ENCODE data around the gene TIMP2.
"Not testable (repeated sequence)": the region's sequence is repeated elsewhere in the genome, so short reads cannot be mapped to it uniquely, and the experiment has no call there.

TIMP2 gene

DNA sequence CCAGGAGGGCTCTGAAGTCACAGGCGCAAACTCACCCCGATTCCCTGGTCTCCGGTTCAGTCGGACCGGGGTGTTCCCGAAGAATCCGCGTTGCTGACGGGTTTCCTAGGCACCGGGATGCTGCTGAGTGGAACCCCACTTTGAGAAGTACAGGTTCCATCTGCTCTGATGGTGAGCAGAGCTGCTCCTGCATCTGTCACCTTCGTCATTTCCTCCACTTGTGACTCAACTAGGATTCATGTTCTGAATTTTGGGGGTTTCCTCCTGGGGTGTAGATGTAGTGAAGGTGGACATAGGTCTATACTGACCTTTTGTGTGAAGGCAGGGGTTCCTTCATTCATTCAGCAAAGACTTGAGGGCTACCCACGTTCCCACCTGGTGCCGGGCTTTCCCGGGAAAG, 29.5 kb upstream of the TIMP2 start:
- DNase-seq = no peak

DNA sequence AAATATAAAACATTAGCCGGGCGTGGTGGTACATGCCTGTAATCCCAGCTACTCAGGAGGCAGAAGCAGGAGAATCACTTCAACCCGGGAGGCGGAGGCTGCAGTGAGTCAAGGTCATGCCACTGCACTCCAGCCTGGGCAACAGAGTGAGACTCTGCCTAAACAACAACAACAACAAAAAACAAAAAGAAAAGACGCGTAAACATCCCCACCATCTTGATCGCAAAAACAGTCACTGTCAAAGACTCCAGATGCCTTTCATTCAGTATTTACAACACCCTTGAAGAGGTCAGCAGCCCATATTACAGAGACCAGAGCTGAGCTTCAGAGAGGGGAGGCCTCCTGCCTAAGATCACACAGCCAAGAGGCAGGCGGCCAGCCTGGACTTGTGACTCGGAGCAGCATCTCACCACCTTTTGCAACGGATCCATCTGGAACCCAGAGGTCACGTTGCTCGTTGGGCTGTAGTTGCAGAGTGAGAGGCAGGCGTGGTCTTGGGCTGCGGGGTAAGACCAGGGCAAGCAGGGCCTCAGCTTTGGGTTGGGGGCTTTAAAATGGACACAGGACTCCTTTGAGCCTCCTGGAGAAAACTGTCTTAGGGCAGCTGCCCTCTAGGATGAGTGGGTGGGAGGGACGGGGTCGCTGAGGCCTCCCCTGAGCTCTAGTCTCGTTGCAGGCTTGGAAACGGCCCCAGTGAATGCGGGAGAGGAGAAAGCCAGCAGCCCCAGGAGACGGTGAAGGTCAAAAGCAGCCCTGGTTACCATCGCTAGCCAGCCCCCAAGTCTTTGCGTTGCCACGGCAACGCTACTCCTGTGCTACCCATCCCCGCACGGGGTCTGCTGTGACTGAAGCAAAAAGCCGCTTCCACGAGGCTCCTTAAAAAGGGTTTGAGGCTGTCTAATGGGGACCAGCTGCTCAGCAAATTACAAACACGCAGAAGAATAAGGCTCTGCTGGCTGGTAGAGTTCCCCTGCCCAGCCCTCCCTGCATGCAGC, 28.5 kb upstream of the TIMP2 start:
- no peak for DNase-seq

DNA sequence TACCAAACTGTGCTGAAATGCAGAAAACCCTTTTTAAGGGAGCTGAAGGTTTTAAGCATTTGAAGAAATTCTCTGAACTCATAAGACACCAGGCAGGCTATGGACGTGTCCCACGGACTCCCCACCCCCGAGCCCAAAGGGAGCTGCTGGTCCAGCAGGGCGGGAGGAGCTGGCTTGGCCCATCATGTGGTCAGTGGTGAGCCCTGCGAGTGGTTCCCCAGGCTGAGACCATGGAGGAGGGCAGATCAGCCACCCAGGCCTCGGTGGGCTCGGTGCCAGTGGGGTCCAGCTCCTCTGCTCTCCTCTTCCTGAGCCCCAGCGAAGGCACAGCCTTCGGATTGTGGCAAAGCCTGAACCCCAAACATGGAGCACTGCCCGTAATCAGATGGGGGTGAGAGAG, 27.5 kb upstream of the TIMP2 start:
- DNase-seq = no peak

DNA sequence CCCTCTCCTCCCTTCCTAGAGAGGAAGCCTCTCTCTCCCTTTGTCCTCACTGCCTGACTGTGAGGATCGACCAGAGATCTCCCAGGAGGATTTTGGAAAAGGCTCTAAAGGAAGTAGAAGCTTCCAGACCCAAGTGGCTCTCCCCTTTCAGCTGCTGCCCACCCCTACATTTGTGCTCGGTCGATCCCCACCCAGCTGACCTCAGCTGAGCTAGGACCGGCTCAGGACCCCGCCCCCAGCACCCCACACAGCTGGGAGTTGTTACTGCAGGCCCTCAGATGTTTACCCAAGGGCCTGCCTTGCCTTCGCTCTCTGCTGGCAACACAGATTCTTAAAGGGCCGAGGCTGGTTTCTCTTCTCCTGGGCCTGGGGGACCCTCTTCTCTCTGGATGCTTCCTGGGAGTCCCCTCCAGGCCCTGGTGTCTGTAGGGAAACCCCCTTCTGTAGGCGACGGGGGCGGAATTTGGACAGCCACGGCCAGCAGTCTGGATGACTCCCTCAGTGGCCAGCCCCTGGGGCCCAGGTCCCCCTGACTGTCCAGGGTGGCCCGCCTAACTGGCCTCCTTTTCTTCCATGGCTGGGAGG, 26.9 kb upstream of the TIMP2 start:
- DNase-seq = no peak

DNA sequence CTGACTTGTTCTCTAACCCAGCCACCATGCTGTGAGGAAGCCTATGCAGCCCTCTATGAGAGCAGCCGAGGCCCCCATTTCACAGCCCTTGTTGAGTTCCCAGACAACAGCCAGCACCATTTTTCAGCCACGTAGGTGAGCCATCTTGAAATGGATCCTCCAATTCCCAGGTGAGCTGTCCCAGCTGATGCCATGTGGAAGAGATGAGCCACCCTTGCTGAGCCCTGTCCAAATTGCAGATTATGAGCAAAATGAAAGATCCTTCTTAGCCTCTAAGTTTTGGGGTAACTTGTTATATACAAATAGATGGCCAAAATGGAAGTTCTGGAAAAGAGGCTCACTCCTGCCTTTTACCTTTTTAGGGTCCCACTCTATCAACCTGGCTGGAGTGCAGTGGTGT, 25.7 kb upstream of the TIMP2 start:
- no peak for DNase-seq

DNA sequence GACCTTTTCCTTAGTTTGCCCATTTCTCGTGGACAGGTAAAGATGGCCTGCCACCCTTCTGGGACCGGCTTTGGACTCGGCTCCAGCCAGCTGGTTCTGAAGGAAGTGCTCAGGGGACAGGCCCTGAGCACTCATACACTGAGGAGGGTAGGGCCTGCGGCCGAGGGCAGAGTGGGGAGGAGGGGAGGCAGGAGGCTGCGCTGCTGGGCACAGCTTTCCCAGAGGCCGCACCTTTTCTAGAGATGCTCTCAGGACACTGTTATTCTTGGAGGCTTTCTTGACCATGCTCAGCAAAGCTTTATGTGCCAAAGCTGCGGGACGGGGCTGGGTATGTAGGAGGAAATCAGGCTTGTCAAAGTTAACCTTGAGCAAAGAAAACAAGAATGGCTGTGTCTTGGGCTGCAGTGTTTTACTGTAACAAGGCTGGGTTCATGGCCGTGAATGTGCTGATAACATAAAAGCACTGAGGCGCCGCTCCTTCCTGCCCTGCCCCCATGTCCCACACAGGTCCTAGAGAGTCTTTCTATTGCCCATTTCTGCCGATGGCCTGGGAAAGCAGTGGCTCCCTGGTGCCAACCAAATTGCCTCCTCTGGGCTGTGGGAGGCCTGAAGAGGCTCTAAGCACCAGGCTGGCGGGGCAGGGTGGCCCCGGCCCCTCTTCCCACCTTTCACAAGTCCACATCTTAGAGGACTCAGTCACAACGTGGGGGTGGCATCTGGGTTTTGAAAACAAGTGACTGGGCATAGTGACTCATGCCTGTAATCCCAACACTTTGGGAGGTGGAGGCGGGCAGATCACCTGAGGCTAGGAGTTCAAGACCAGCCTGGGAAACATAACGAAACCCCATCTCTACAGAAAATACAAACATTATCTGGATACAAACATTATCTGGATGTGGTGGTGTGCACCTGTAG, 22.3 kb upstream of the TIMP2 start:
- no peak for DNase-seq

DNA sequence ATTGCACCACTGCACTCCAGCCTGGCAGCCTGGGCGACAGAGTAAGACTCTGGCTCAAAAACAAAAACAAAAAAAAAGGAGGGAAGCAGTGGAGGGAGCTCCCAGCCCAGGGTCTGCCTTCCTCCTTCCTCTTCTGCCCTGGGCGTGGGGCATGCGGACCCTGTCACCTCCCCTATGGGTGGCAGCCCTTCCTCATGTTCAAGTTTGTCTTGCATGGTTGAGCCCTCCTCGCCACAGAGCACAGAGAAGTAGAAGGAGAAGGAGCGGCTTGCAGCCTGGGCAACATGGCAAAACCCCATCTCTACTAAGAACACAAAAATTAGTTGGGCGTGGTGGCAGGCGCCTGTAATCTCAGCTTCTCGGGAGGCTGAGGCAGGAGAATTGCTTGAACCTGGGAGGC, 21.4 kb upstream of the TIMP2 start:
- no peak for DNase-seq

DNA sequence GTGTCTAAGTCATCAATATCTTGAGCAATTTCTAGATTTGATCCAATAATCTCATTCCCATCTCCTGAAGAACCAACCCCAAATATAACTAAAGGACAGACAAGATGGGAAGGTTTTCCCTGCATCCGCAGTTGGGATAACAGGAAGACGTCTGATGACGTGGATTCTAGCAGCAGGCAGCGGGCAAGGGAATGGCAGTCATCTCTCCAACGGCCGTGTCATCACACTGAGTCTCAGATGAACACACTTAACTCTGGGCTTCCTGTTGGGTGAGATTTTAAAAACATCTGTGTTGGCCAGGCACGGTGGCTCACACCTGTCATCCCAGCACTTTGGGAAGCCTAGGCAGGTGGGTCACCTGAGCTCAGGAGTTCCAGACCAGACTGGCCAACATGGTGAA, 20.9 kb upstream of the TIMP2 start:
- DNase-seq = no peak

DNA sequence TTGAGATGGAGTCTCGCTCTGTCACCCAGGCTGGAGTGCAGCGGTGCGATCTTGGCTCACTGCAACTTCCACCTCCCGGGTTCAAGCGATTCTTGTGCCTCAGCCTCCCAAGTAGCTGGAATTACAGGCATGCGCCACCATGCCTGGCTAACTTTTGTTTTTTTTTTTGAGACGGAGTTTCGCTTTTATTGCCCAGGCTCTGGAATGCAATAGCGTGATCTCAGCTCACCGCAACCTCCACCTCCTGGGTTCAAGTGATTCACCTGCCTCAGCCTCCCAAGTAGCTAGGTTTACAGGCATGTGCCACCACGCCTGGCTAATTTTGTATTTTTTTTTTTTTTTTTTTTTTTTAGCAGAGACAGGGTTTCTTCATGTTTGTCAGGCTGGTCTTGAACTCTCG, 20.3 kb upstream of the TIMP2 start:
- DNase-seq = not testable (repeated sequence)

DNA sequence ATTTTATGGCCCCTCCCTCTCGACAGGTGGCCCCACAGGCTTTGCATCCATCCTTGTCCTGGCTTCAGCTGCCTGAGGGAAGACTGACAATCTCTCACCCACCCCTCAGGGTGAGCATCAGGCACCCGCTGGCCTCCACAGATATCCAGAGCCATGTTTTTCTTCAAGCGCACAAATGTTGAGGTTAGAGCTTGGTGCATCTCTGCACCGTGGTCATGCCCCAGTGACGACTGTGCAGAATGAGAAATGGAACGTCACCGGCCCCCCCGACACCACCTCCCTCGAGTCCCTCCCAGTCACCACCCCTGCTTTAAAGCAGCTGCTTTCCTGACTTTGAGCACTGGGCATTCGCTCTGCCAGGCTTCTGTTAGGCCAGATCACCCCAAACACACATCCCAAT, 19.8 kb upstream of the TIMP2 start:
- no peak for DNase-seq

DNA sequence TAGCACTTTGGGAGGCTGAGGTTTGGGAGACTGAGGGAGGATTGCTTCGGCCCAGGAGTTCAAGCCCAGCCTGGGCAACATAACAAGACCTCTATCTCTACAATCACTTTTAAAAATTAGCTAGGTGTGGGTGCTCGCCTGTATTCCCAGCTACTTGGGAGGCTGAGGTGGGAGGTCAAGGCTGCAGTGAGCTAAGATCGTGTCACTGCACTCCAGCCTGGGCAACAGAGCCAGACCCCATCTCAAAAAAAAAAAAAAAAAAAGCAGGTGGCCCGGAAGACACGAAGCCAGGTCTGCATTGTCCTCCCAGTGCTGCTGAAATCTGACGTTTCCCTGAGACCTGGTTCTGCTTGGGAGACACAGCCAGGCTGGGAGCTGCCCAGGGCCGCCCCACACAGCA, 18.8 kb upstream of the TIMP2 start:
- DNase-seq = no peak

DNA sequence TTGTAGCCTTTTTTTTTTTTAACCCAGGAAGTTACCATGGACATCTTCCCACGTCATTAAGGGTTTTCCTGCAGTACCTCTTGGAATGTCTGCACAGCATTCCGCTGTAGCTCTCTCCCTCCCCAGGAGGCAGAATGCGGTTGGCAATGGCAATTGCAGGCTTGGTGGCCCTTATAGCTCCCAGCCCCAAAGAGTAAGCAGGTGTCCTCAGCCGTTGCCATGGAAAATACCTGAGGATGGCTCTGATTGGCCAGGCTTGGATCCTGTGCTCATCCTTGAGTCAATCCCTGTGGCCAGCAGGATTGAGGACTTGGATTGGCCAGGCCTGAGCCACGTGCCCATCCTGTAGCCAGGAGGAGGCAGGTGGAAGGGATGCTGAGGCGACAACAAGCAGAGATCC, 15.5 kb upstream of the TIMP2 start:
- DNase-seq = no peak

DNA sequence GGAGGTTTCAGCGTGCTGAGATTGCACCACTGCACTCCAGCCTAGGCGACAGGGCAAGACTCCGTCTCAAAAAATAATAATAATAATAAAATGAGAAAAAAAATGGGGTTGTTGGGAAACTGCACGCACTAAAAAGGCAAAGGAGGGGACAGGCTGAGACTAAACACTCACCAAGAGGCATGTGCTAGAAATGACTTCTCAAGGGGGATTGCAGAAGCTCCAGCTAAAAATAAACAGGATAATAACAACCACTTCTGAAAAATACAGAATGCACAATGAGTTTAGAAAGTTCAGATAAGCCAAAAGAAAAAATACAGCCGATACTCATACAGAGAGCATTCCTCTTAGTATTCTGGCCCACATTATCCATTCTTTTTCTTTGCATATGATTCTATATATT, 15.1 kb upstream of the TIMP2 start:
- DNase-seq = no peak

DNA sequence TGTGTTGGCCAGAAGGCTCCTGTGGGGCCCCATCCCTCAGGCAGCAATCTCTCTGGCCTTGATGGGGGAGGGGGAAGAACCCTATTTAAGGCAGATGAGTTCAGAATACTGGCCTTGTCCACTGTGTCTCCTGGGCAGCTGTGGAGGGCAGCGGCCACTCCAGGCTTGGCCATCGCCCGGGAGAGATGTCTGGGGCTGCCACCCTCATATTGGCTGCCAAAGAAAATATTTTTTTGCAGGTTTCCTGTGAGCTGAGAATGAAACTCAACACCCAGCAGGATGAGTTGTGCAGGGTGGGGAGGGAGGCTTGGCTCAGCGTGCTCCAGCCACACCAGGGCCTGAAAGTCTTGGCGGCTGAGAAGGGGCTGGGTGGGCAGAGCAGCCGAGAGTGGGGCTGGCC, 14.4 kb upstream of the TIMP2 start:
- no peak for DNase-seq

DNA sequence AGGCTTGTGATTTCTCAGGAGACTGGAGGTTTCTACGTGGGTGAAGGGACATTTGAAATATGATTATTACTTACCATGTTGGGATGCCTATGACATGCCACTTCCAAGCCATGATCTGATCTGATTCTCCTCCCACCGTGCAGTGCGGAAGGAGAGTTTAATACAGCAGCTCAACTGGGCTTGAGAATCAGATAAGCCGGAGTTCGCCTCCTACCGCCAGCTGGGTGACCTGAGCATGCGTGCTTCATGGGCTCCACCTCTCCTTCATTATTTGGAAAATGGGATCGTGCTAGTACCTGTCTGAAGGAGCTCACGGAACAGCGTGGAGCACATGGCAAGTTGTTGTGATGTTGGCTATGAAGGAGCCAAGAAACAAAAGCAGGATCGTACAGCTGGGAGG, 12.4 kb upstream of the TIMP2 start:
- no peak for DNase-seq

DNA sequence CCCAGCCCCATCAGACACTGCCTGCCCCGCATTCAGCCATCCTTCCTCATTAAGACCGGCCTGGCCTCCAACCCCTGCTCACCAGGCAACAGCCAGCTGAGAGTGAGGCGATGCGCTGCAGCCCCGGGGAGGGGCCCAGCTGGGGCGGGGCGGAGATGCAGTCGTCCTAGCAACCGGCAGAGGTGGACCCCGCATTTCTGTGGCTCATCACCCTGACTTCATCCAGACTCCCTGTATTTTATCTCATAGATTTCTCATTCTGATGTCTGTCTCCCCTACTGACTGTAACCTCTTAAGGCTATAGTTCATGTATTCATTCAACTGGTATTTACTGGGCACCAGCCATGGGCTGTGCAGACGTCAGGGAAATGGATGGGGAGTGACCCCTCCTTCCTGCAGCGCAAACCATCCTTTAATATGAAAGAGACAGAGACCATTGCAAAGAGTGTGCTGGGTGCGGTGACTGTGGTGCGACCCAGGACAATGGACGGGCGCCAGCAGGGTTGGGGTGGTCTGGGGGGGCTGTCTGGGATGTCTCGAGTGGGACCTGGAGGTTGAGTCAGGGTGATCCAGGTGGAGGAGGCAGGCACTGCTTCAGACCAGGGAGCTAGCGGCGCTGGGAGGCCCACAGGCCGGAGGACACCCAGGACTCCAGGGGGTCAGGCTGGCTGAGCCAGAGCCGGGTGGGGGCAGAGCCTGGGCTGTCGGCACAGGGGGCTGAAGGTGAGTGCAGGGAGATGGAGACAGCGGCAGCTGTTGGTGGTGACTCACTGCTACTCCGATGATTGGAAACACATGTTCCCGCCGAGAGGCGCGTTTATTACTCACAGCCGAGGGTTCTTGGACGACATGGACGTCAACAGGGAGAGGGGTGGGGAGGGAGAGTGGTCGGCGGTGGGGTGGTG, 10.5 kb upstream of the TIMP2 start:
- no peak for DNase-seq

DNA sequence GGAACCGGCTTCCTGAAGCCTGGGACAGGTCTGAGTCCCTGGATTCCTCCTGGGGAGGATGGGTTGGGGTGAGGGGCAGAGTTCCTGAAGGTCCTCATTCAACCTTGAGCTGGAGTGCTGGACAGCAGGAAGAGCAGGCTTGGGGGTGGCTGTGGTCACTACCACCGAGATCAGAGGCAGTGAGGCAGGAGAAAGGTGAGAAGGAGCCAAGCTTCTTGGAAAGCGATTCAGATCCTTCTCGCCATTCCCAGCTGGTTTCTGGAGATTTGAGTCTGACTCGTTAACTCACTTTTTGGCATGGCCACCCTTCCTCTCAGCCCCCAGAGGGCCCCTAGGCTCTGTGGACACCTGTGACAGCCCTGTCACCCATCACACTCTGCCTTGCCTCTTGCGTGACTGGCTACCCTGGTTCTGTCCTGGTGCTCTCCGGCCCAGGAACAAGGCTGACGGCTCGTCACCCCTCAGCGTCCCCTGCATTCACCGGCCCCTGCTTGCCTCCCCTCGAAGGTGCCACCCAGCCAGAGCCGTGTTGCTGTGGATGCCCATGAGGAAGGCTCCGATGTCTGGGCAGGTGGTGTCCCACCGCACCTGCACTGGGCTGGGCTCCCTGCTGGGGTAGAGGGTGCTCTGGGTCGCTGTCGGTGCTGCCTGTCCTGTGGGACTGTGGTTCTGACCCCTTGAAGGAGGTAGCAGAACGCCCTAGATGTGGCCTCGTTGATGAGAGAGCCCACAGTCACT, 9.7 kb upstream of the TIMP2 start:
- no peak for DNase-seq

DNA sequence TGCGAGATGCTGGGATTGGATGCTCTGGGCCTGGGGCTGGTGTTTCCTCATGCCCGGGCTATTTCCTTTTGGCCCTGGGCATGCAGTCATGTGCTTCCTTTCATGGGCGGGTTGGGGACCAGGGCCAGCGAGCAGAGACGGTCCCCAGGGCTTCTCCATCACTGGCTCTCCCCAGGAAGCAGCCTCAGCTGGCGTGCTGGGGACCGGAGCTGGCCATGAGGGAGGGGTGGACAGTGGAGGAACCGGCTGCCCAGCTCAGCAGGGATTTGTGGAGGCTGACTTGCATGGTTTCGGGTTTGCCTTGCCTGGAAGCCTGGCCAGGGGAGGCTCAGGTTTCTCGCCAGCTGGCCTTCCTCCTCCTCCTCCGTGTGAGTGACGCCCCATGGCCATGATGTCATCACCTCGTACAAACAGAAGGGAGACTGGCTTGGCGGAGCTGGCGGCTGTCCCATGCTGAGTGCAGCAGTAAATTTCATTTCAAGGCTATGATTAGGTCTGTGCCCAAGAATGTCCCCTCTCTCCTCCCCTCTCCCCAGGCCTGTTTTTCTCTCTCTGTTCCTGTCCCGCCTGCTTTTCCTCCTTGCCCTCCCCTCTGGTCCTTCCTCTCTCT, 8.9 kb upstream of the TIMP2 start:
- DNase-seq = no peak

DNA sequence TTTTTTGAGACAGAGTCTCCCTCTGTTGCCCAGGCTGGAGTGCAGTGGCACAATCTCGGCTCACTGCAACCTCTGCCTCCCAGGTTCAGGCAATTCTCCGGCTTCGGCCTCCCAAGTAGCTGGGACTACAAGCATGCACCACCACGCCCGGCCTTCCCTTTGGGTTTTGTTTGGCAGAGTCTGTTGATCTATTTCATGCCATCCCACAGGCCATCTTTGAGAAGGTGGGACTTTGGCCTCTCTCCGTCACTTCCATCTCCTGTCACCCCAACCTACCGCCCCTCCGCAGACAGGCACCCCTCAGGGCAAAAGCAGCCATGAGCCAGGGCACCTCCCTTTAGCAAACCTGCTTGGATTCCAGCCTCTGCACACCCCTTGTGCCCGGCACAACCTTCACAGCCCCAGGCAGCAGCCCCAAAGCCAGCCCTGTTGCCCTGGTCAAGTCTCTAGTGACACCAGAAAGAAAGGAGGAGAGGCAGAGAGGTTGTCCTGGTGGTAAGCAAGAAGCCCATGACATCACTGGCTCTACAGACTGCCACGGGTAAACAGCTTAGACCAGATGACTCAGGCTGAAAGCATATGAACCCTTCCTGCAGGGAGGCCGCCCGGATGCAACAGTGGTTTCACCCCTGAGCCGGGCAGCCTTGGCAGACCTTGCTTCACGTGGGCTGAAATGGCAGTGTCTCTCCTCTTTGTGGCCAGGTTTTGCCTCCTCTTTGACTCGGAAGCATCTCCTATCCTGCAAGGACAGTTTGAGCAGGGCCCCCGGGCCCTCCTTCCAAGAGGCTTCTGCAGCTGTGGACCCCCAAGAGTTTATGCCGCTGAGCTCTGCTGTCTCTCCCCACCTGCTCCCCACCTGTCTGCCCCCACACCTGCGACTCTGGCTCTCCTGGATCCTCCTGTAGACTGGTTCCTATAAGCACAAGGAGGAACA, 8.1 kb upstream of the TIMP2 start:
- no peak for DNase-seq
